Activated CD4-positive, alpha-beta T cell treated with anti-CD3 and anti-CD28 coated beads, Interleukin-2, amount 50 U/mL, for 24 hours (primary cell): ENCODE data around the gene CCDC74A.
"Not testable (repeated sequence)": the region's sequence is repeated elsewhere in the genome, so short reads cannot be mapped to it uniquely, and the experiment has no call there.

ENCODE experiments used
- DNase-seq, 2 donors: peaks; one replicate each; pipeline ENCODE4 v3.0.0-alpha.2; 2020; ENCODE audit warnings: low read depth in 1 of 2, low spot score in 1 of 2

Gene CCDC74A

DNA sequence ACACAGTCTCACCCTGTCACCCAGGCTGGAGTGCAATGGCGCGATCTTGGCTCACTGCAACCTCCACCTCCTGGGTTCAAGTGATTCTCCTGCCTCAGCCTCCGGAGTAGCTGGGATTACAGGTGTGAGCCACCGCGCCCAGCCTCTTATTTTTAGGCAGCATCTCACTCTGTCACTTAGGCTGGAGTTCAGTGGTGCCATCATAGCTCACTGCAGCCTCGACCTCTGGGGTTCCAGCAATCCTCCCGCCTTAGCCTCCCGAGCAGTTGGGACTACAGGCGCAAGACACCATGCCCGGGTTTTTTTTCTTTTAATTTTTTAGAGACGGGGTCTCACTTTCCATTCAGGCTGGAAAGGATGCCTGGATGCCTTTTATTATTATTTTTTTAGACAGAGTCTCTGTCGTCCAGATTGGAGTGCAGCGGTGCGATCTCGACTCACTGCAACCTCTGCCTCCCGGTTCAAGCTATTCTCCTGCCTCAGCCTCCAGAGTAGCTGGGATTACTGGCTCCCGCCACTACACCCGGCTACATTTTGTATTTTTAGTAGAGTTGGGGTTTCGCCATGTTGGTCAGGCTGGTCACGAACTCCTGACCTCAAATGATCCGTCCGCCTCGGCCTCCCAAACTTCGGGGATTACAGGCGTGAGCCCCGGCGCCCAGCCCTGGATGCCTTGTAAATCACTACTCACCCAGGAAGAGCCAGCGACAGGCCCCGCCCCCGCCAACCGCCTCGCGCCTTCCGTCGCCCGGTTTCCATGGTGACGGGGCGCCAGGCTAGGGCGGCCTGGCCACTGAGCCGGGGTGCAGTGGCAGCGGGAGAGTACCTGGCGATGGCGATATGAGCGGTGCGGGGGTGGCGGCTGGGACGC is at the start of gene CCDC74A:
Gene CCDC74A, plus strand, starts transcription at position 758 of the 871 bp plus-strand sequence. Its CDS starts 83 bp downstream, at position 841.
- peak; percentile 44 to 63 for DNase-seq

GRCh38 chr2:131478074-131478849 is 49.4 kb upstream of the CCDC74A start:
- DNase-seq, result not testable (repeated sequence)

GRCh38 chr2:131478850-131479461 is 48.7 kb upstream of the CCDC74A start:
- DNase-seq, result not testable (repeated sequence)

GRCh38 chr2:131480351-131480750 is 47.3 kb upstream of the CCDC74A start:
- DNase-seq, result not testable (repeated sequence)

GRCh38 chr2:131482506-131483155 is 45.1 kb upstream of the CCDC74A start:
- not testable (repeated sequence) for DNase-seq

GRCh38 chr2:131483981-131484820 is 43.5 kb upstream of the CCDC74A start:
- DNase-seq, result not testable (repeated sequence)

- not testable (repeated sequence) for DNase-seq
Observed at GRCh38 chr2:131484906-131485460, 42.7 kb upstream of the CCDC74A start.

GRCh38 chr2:131486201-131486902 is 41.3 kb upstream of the CCDC74A start:
- DNase-seq, result not testable (repeated sequence)

DNA sequence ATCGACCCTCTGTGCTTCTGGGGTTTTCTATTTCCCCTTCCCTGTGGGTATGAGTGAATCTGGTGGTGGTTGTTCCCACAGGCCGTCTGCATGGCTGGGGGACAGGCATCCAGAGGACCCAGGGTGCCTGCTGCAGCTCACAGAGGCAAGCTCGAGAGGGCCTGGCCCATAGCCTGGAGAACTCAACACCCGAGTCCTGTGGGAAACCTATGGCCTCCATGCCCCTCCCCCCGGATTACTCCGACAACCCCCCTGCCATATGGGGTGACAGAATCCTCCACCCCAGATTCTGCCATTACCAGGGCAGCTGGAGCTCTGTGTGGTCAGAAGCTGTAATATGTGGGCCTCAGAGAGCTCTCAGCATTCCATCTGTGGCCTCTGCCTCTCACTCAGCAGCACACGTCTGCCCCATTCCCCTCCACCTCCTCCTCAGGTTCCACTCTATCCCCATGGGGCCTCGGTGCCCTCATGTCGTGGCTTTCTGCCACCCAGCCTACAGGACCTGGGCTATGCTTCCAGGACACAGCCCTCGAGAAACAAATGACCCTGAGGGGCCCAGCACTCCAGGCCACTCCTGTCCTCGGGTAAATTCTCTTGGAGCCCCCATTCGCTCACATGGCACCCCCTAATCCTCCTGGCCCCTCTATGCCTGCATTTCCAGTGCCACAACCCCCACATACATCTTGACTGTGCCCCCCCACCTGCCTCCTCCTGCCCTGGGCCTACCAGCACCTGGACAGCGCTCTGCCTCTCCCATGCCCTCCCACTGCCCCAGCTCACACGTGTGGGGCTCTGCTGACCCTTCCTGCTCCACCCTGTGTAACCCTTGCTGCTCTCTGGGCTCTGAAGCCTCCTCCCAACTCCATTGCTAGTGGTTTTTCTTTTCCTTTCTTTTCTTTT is 39.1 kb upstream of the CCDC74A start:
- DNase-seq, result no peak

DNA sequence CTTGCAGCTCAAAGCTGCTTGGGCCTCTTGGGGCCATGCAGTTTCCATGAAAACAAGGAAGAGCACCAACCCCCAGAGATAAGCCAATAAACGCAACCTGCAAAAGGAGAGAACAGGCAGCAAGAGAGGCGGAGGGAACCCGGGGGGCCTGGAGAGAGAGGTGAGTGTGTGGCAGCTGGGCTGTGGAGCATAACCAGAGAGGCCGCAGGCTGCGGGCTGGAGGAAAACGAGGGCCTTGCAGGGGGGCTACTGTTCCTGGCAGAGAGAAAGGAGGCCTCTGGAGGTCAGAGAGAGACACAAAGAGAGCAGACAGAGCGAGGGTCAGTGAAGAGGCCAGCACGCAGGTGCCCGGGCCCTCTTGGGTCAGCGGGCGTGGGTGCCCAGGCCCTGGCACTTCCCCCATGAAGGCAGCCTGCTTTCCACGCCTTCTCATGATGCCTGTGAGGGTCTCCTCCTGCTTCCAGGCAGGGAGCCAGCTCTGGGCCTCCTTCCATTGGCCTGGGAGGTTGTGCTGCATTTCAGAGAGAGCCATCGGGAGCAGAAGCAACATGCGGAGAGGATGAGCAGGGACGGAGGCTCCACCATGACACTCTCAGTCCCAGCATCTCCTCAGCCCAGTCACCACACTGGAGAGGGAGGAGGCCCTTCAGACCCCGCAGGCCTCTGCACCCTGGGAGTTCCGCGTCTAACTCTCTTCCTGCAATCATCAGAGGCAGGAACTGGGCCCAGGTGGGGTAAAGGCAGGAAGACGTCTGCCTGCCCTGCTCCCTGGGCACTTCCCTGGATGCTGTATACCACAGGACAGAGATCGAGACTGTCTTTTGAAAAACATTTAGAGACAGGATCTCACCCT is 36.8 kb upstream of the CCDC74A start:
- peak; percentile 9 to 11 for DNase-seq

- not testable (repeated sequence) for DNase-seq
Observed at GRCh38 chr2:131491469-131491836, 36.2 kb upstream of the CCDC74A start.

DNA sequence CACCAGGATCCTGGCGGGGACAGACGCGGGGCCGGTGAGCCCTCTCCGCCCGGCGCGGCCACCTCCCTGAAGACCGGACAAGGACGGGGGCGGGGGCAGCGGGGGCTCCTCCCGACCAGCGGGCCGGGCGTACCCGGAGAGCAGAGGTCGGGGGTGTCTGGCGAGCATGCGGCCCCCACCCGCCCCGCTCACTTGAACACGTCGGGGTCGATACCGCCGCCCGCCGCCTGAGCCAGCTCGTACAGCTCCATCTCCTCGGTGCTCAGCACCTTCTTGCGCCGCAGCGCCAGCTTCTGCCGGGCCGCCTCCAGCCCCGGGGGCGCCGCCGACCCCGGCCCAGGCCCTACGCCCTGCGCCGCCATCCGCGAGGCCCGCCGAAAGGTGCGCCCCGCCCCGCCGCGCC is 35.7 kb upstream of the CCDC74A start, which contains the start of gene MZT2A:
Gene MZT2A, minus strand, starts transcription at position 383 of the 403 bp plus-strand sequence. Its CDS starts 21 bp downstream, at position 362.
- DNase-seq, result not testable (repeated sequence)

DNA sequence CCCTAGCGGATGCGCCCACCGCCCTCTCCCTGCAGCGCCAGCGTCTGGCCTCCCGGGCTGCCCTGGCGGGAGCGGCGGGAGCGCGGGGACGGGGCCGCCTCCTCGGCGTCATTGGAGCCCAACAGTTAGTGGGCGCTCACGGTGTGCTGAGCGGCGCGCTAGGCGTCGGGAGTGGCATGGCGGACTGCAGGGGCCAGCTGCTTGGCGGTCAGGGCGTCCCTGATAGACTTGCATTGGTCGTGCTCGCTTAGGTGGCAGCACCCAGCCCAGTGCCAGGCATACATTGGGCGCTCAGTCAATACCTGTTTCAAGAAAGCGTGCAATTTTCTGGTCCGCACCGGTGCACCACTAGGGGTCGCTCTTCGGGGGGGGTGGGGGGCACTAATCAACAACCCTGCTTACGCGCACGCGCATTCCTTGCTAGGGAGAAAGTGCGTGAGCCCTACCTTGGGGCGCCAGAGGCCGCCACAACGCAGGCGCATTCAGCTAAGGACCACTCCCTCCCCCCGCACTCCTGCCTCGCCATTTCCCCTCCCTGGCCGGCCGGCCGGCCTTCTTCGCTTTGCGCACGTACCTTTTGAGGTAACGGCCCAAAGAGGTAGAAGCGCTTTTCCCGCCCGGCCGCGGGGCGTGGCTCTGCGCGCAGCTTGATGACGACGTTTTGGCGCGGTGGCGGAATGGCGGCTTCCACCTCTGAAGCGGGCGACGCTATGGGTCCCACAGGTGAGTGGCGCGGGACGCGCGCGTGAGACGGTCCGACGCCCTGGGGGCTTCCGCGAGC is 35.1 kb upstream of the CCDC74A start:
- peak; percentile 91 to 97 for DNase-seq

DNA sequence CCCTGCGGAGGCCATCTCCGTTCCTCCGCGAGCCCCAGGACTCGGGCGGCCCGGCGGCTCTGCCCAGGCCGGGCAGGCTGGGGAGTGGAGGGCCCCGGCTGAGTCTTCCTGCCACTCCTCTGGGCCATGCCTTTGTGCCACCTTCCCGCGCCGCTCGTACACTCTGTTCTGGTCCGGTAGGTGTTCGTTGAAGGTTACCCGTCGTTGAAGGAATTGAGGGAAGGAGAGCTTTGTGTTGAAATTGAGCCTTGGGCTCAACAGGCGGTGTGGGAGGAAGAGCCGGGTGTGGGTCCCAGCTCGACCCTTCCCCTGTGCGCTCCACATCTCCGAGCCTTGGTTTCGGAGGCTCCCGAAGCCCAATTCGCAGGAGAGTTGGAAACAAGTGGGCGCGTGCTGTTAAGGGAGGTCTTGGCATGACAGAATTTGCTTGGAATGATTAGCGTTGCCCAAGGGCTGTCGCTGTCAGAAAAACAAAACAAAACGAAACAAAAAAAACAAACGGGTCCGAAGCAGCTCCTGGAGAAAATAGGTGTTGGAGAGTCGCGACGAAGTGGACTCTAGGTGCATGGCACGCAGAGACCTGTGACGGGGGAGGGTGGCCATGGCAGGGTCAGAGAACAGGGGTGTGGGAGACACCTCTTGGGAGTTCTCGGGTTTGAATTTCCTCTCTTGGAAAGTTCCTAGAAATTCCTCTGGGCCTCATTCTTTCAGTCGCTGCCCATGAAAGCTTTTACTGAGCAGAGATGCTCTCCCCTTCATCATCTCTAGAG is 34.3 kb upstream of the CCDC74A start:
- no peak for DNase-seq

DNA sequence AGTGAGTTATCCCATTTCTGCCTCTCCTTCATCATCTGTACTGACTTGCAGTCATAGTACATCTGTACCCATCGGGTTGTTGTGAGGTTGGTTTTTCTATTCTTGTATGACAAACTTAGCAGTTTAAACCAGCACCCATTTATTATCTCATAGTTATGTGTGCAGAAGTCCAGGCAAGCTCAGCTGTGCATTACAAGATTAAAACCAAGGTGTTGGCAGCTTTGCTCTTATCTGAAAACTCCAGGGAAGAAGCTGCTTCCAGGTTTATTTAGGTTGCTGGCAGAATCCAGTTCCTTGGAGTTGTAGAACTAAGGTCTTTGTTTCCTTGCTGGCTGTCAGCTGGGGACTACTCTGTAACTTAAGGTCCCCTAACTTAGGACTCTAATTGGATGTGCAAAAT is 32.2 kb upstream of the CCDC74A start:
- DNase-seq, result not testable (repeated sequence)
